Calu3 (cell line): Measurements from ENCODE around the gene DCHS2. TPM values are rescaled to one million over a fixed set of nuclear protein-coding genes. Genes with fewer than 3 reads are reported as not detected.

Experiments
- BruUV-seq: library from RNA; stranded (reverse); fragments of 400-500 nt; replicated peaks from 2 replicates; lab custom pipeline; 2021; lab: Mats Ljungman, UMichigan
- CTCF ChIA-PET: fragments of 300-600 bp; sonication (Branson Sonifier 250); formaldehyde crosslinking; loops from one replicate; lab custom pipeline; 2022; ENCODE audit warnings: antibody characterized with exemption; lab: Charles Lee
- DNase-seq: peaks from one replicate; pipeline ENCODE4 v3.0.0; 2022
- H3K27ac Mint-ChIP-seq: one replicate; pipeline ENCODE4 v1.8.0; 2022; ENCODE audit warnings: mixed read lengths; ENCODE audit not compliant: unreplicated experiment
- H3K27me3 Mint-ChIP-seq: one replicate; pipeline ENCODE4 v1.8.0; 2022; ENCODE audit warnings: mixed read lengths; ENCODE audit not compliant: unreplicated experiment
- H3K36me3 Mint-ChIP-seq: one replicate; pipeline ENCODE4 v1.8.0; 2022; ENCODE audit warnings: mild to moderate bottlenecking, moderate library complexity, mixed read lengths; ENCODE audit not compliant: insufficient read depth, unreplicated experiment
- H3K4me1 Mint-ChIP-seq: one replicate; pipeline ENCODE4 v1.8.0; 2022; ENCODE audit warnings: mild to moderate bottlenecking, low read depth, mixed read lengths; ENCODE audit not compliant: unreplicated experiment
- H3K4me3 Mint-ChIP-seq: one replicate; pipeline ENCODE4 v1.8.0; 2022; ENCODE audit warnings: mild to moderate bottlenecking, low read depth, moderate library complexity, mixed read lengths; ENCODE audit not compliant: unreplicated experiment
- H3K9me3 Mint-ChIP-seq: one replicate; pipeline ENCODE4 v1.8.0; 2022; ENCODE audit warnings: low read depth, mixed read lengths; ENCODE audit not compliant: unreplicated experiment
- CTCF ChIP-seq: fragments of 200-600 bp; IDR thresholded peaks from one replicate; pipeline ENCODE4 v1.8.0; 2022; ENCODE audit warnings: antibody characterized with exemption; ENCODE audit not compliant: unreplicated experiment
- intact Hi-C: fragments of 100-400 bp; cut with micrococcal nuclease; formaldehyde crosslinking; loops from one replicate; pipeline ENCODE4 v1.10.0; 2022; ENCODE audit not compliant: unreplicated experiment
- total RNA-seq: library from RNA; stranded (reverse); gene quantifications from 2 replicates; pipeline ENCODE4 v1.2.3, GENCODE V29; 2022

Gene DCHS2
- total RNA-seq, 1 experiment from 2014 or later = 0.07 TPM

- intact Hi-C loops = no loop called here
- peaks cover 9% of the 10 kb centered on the region for H3K4me1 Mint-ChIP-seq
- CTCF ChIA-PET = no interaction called here
- TF ChIP-seq CTCF = no peak
- no peak for DNase-seq
- no peaks in the 10 kb centered on the region for H3K27me3 Mint-ChIP-seq
- no peaks in the 10 kb centered on the region for H3K36me3 Mint-ChIP-seq
- BruUV-seq = no TSS peak
- no peaks in the 10 kb centered on the region for H3K9me3 Mint-ChIP-seq
- no peak overlapping the region for H3K27ac Mint-ChIP-seq
- no peak overlapping the region for H3K4me3 Mint-ChIP-seq
These were observed 23.7 kb downstream of the DCHS2 start for GRCh38 chr4:154467886-154468285.

- no peaks in the 10 kb centered on the region for H3K9me3 Mint-ChIP-seq
- no peaks in the 10 kb centered on the region for H3K27me3 Mint-ChIP-seq
- TF ChIP-seq CTCF = no peak
- no peak overlapping the region for H3K4me3 Mint-ChIP-seq
- CTCF ChIA-PET = interaction anchor here (0.6 kb wide), 1 partner anchor 373 kb away, joined by 7 read pairs; no protein-coding TSS in a partner anchor
- DNase-seq = no peak
- no peaks in the 10 kb centered on the region for H3K36me3 Mint-ChIP-seq
- BruUV-seq = no TSS peak
- intact Hi-C loops = no loop called here
- no peaks in the 10 kb centered on the region for H3K4me1 Mint-ChIP-seq
- no peak overlapping the region for H3K27ac Mint-ChIP-seq
These were observed 25.3 kb downstream of the DCHS2 start for GRCh38 chr4:154466336-154466735.

- H3K4me3 Mint-ChIP-seq = no peak overlapping the region
- CTCF ChIA-PET = no interaction called here
- H3K4me1 Mint-ChIP-seq = no peaks in the 10 kb centered on the region
- no peak for DNase-seq
- H3K36me3 Mint-ChIP-seq = no peaks in the 10 kb centered on the region
- TF ChIP-seq CTCF = no peak
- intact Hi-C loops = no loop called here
- no TSS peak for BruUV-seq
- no peak overlapping the region for H3K27ac Mint-ChIP-seq
- H3K27me3 Mint-ChIP-seq = no peaks in the 10 kb centered on the region
- H3K9me3 Mint-ChIP-seq = no peaks in the 10 kb centered on the region
These were observed 26.5 kb downstream of the DCHS2 start for GRCh38 chr4:154465085-154465484.

GRCh38 chr4:154464654-154465053 lies 26.9 kb downstream of the DCHS2 start:
- Mint-ChIP-seq H3K27me3 (no peaks in the 10 kb centered on the region), H3K9me3 (no peaks in the 10 kb centered on the region), H3K36me3 (no peaks in the 10 kb centered on the region), H3K4me1 (no peaks in the 10 kb centered on the region), H3K27ac (no peak overlapping the region), H3K4me3 (no peak overlapping the region)
- CTCF ChIA-PET = no interaction called here
- no peak for DNase-seq
- intact Hi-C loops = no loop called here
- no TSS peak for BruUV-seq
- TF ChIP-seq CTCF = no peak
